GM12801 (cell line): ENCODE measurements around the gene SWSAP1.

Experiments
- CTCF ChIP-seq: IDR thresholded peaks from one replicate; pipeline ENCODE4 v1.5.1; 2011; ENCODE audit warnings: control low read depth; ENCODE audit not compliant: insufficient read length; ENCODE audit errors: extremely low read depth

The SWSAP1 gene

GRCh38 chr19:11379857-11380350 lies 5.4 kb downstream of the SWSAP1 start:
- no peak for TF ChIP-seq CTCF

- TF ChIP-seq CTCF: no peak
Observed at GRCh38 chr19:11380653-11381537, 6.4 kb downstream of the SWSAP1 start.

- TF ChIP-seq CTCF: no peak
Observed at GRCh38 chr19:11382898-11383705, 8.6 kb downstream of the SWSAP1 start.

DNA sequence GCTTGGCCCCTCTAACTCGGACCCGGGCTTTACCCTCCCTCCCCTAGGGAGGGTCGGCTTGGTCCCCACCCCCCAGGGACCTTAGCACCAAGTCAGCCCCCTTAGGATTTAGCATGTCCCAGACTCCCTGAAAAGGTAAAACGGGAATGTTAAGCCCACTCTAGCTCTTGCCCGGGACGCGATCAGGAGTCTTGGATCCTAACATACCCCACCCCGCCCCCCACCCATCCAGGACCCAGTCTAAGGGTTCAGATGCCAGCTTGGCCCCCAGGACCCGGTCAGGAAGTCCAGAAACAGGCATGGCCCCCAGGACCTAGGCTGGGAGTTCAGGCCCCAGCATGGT lies 9.2 kb downstream of the SWSAP1 start:
- no peak for TF ChIP-seq CTCF

GRCh38 chr19:11384778-11385129 lies 10.3 kb downstream of the SWSAP1 start:
- no peak for TF ChIP-seq CTCF

- no peak for TF ChIP-seq CTCF
Observed at GRCh38 chr19:11387162-11388034, 12.9 kb downstream of the SWSAP1 start.

- TF ChIP-seq CTCF: no peak
Observed at GRCh38 chr19:11390359-11390758, 15.9 kb downstream of the SWSAP1 start.
